Measurements from ENCODE around the gene FRMD1.

FRMD1 gene

DNA sequence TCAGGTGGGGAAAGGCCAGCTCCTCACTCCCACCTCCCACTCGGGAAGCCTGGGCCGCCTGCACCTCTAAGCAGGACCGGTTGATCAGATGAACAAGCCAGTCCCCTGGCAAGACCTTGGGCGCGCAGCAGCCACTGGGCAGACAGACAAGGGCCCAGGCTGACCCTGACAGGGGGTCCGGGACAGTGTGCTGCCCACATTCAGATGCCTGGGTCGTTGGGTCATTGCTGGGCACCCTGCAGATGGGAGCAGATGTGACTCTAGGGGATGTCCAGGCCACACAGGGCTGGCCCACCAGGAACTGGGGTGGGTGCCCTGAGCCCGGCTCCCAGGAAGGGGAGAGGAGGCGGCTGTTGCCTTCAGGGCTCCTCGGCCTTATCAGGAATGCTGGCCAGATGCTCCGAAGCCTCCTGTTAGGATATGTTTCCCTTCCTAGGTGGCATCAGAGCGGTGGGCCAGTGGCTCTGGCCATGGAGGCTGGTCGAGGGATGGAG, 17.3 kb upstream of the FRMD1 start:
- H3K4me1 ChIP-seq (ENCODE audit: control insufficient read depth in 5 of 5, insufficient read depth in 5 of 5, low read length in 5 of 5) = peaks cover 0 to 3% (median 0%) of the 10 kb centered on the region in 5 donors

GRCh38 chr6:168095716-168096250, 16.8 kb upstream of the FRMD1 start:
- Histone ChIP-seq H3K9me3 (ENCODE audit: control insufficient read depth in 5 of 5, low read length in 5 of 5) (peaks cover 0 to 8% (median 3%) of the 10 kb centered on the region in 5 donors), H3K27me3 (ENCODE audit: control insufficient read depth in 5 of 5, insufficient read depth in 4 of 5, low read length in 5 of 5) (peaks cover 16 to 26% (median 21%) of the 10 kb centered on the region in 5 donors), H3K4me1 (ENCODE audit: control insufficient read depth in 5 of 5, insufficient read depth in 5 of 5, low read length in 5 of 5) (no peaks in the 10 kb centered on the region), H3K4me3 (ENCODE audit: low read depth in 1 of 5, low read length in 5 of 5) (no peak overlapping the region), H3K27ac (ENCODE audit: low read depth, low read length) (no peak overlapping the region), H3K36me3 (ENCODE audit: control insufficient read depth in 5 of 5, insufficient read depth in 5 of 5, low read length in 5 of 5) (no peaks in the 10 kb centered on the region), H3K9ac (ENCODE audit: low read length in 5 of 5) (no peak overlapping the region)

More for the DNA sequence above, 17.3 kb upstream of the FRMD1 start:
- H3K9ac ChIP-seq (ENCODE audit: low read length in 5 of 5) = no peak overlapping the region
- H3K27ac ChIP-seq (ENCODE audit: low read depth, low read length) = no peak overlapping the region
- no peaks in the 10 kb centered on the region for H3K36me3 ChIP-seq (ENCODE audit: control insufficient read depth in 5 of 5, insufficient read depth in 5 of 5, low read length in 5 of 5)
- no peak overlapping the region for H3K4me3 ChIP-seq (ENCODE audit: low read depth in 1 of 5, low read length in 5 of 5)
- peaks cover 19 to 29% (median 21%) of the 10 kb centered on the region in 5 donors for H3K27me3 ChIP-seq (ENCODE audit: control insufficient read depth in 5 of 5, insufficient read depth in 4 of 5, low read length in 5 of 5)
- peaks cover 0 to 8% (median 3%) of the 10 kb centered on the region in 5 donors for H3K9me3 ChIP-seq (ENCODE audit: control insufficient read depth in 5 of 5, low read length in 5 of 5)

DNA sequence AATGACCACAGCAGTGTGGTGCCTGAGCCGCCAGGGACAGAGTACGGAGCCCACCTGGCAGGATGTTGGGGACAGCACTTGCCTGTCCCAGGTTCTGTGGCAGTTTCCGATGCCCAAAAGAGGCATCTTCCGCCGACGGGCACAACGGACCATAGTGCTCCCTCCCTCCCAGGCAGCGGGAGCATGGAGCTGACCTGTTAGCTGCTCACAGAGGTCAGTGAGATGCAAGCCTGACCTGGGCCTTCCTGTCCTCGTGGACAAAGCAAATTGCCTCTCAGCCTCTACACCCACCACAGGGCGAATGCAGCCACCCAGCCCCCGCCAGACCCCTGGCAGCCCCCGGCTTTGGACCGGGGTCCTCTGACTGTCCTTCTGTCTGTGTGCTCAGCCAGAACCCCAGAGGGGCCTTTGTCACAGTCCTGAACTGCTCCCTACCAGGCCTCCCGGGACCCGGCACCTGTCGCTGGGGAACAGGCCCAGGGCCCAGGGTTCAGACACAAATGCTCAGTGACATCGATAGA, 16.2 kb upstream of the FRMD1 start:
- H3K36me3 ChIP-seq (ENCODE audit: control insufficient read depth in 5 of 5, insufficient read depth in 5 of 5, low read length in 5 of 5) = no peaks in the 10 kb centered on the region
- no peak overlapping the region for H3K9ac ChIP-seq (ENCODE audit: low read length in 5 of 5)
- no peak overlapping the region for H3K4me3 ChIP-seq (ENCODE audit: low read depth in 1 of 5, low read length in 5 of 5)
- H3K4me1 ChIP-seq (ENCODE audit: control insufficient read depth in 5 of 5, insufficient read depth in 5 of 5, low read length in 5 of 5) = no peaks in the 10 kb centered on the region
- peaks cover 11 to 20% (median 15%) of the 10 kb centered on the region in 5 donors for H3K27me3 ChIP-seq (ENCODE audit: control insufficient read depth in 5 of 5, insufficient read depth in 4 of 5, low read length in 5 of 5)
- no peak overlapping the region for H3K27ac ChIP-seq (ENCODE audit: low read depth, low read length)
- H3K9me3 ChIP-seq (ENCODE audit: control insufficient read depth in 5 of 5, low read length in 5 of 5) = peaks cover 0 to 8% (median 3%) of the 10 kb centered on the region in 5 donors

DNA sequence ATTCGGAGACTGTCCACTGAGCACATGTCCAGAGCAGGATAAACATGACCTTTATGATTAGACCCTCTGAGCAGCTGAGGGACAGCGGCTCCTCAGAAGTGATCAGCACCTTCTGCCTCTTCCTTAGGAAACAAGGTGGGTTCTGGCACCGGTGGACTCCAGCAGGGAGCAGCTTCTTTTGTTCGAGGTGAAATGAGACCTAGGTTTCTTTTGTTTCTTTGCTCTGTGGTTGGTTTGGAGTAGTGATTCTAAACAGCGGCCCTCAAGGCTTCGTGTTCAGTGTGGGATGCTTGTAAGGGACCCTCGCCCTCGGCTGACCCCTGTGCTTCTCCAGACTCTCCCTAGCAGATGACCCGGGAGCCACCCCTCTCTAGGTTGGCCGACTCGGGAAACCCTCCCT, 14.6 kb upstream of the FRMD1 start:
- Histone ChIP-seq H3K9me3 (ENCODE audit: control insufficient read depth in 5 of 5, low read length in 5 of 5) (peaks cover 0 to 8% (median 3%) of the 10 kb centered on the region in 5 donors), H3K9ac (ENCODE audit: low read length in 5 of 5) (no peak overlapping the region), H3K27me3 (ENCODE audit: control insufficient read depth in 5 of 5, insufficient read depth in 4 of 5, low read length in 5 of 5) (peaks cover 0 to 8% (median 7%) of the 10 kb centered on the region in 5 donors), H3K36me3 (ENCODE audit: control insufficient read depth in 5 of 5, insufficient read depth in 5 of 5, low read length in 5 of 5) (no peaks in the 10 kb centered on the region), H3K27ac (ENCODE audit: low read depth, low read length) (no peak overlapping the region), H3K4me1 (ENCODE audit: control insufficient read depth in 5 of 5, insufficient read depth in 5 of 5, low read length in 5 of 5) (peaks cover 0 to 1% (median 0%) of the 10 kb centered on the region in 5 donors), H3K4me3 (ENCODE audit: low read depth in 1 of 5, low read length in 5 of 5) (no peak overlapping the region)

DNA sequence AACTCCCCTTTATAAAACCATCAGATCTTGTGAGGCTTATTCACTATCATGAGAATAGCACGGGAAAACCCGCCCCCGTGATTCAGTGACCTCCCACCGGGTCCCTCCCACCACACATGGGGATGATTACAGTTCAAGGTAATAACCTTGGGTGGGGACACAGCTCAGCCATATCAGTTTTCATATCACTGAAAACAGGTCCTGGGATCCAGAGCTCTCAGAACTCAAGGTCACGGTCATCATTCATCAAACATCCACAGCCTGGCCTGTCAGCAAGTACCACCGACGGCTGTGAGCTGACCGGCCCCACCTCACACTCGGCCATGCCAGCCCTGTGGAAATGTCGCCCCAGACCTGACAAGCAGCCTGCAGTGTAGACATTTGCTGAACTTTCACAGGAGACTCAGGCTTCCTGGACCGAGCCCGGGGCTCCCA, 14.1 kb upstream of the FRMD1 start:
- Histone ChIP-seq H3K9me3 (ENCODE audit: control insufficient read depth in 5 of 5, low read length in 5 of 5) (peaks cover 0 to 8% (median 3%) of the 10 kb centered on the region in 5 donors), H3K27ac (ENCODE audit: low read depth, low read length) (no peak overlapping the region), H3K27me3 (ENCODE audit: control insufficient read depth in 5 of 5, insufficient read depth in 4 of 5, low read length in 5 of 5) (peaks cover 0 to 7% (median 4%) of the 10 kb centered on the region in 5 donors), H3K9ac (ENCODE audit: low read length in 5 of 5) (no peak overlapping the region), H3K36me3 (ENCODE audit: control insufficient read depth in 5 of 5, insufficient read depth in 5 of 5, low read length in 5 of 5) (no peaks in the 10 kb centered on the region), H3K4me1 (ENCODE audit: control insufficient read depth in 5 of 5, insufficient read depth in 5 of 5, low read length in 5 of 5) (peaks cover 0 to 7% (median 5%) of the 10 kb centered on the region in 5 donors), H3K4me3 (ENCODE audit: low read depth in 1 of 5, low read length in 5 of 5) (no peak overlapping the region)

- Histone ChIP-seq H3K9ac (ENCODE audit: low read length in 5 of 5) (no peak overlapping the region), H3K27ac (ENCODE audit: low read depth, low read length) (no peak overlapping the region), H3K4me1 (ENCODE audit: control insufficient read depth in 5 of 5, insufficient read depth in 5 of 5, low read length in 5 of 5) (peaks cover 0 to 12% (median 8%) of the 10 kb centered on the region in 5 donors), H3K36me3 (ENCODE audit: control insufficient read depth in 5 of 5, insufficient read depth in 5 of 5, low read length in 5 of 5) (no peaks in the 10 kb centered on the region), H3K27me3 (ENCODE audit: control insufficient read depth in 5 of 5, insufficient read depth in 4 of 5, low read length in 5 of 5) (peaks cover 0 to 7% (median 4%) of the 10 kb centered on the region in 5 donors), H3K9me3 (ENCODE audit: control insufficient read depth in 5 of 5, low read length in 5 of 5) (peaks cover 0 to 8% (median 3%) of the 10 kb centered on the region in 5 donors), H3K4me3 (ENCODE audit: low read depth in 1 of 5, low read length in 5 of 5) (no peak overlapping the region)
Observed at GRCh38 chr6:168092541-168092940, 13.5 kb upstream of the FRMD1 start.

GRCh38 chr6:168091381-168092264, 12.6 kb upstream of the FRMD1 start:
- no peaks in the 10 kb centered on the region for H3K36me3 ChIP-seq (ENCODE audit: control insufficient read depth in 5 of 5, insufficient read depth in 5 of 5, low read length in 5 of 5)
- peaks cover 0 to 4% (median 0%) of the 10 kb centered on the region in 5 donors for H3K27me3 ChIP-seq (ENCODE audit: control insufficient read depth in 5 of 5, insufficient read depth in 4 of 5, low read length in 5 of 5)
- H3K9ac ChIP-seq (ENCODE audit: low read length in 5 of 5) = no peak overlapping the region
- peaks cover 0 to 8% (median 3%) of the 10 kb centered on the region in 5 donors for H3K9me3 ChIP-seq (ENCODE audit: control insufficient read depth in 5 of 5, low read length in 5 of 5)
- H3K4me1 ChIP-seq (ENCODE audit: control insufficient read depth in 5 of 5, insufficient read depth in 5 of 5, low read length in 5 of 5) = peaks cover 0 to 12% (median 8%) of the 10 kb centered on the region in 5 donors
- no peak overlapping the region for H3K27ac ChIP-seq (ENCODE audit: low read depth, low read length)
- no peak overlapping the region for H3K4me3 ChIP-seq (ENCODE audit: low read depth in 1 of 5, low read length in 5 of 5)

DNA sequence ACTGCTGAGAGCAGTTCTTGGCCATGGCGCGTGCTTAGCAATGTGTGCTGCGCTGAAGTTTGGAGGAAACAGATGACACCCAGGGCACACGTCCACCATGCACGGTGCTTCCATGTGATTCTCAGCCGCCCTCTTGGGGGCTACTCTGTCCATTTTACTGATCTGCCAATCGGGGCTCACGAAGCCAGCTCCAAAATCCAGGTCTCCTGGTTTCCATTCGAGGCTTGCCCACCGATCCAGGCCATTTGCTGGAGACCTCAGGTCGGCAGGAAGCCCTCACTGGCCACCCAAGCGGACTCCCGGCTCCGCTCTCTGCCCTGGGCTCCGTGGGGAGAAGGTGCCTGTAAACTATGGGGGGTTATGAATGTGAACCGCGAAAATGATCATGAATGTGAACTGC, 11.7 kb upstream of the FRMD1 start:
- peaks cover 0 to 12% (median 8%) of the 10 kb centered on the region in 5 donors for H3K4me1 ChIP-seq (ENCODE audit: control insufficient read depth in 5 of 5, insufficient read depth in 5 of 5, low read length in 5 of 5)
- H3K9ac ChIP-seq (ENCODE audit: low read length in 5 of 5) = no peak overlapping the region
- H3K9me3 ChIP-seq (ENCODE audit: control insufficient read depth in 5 of 5, low read length in 5 of 5) = peaks cover 0 to 8% (median 3%) of the 10 kb centered on the region in 5 donors
- H3K36me3 ChIP-seq (ENCODE audit: control insufficient read depth in 5 of 5, insufficient read depth in 5 of 5, low read length in 5 of 5) = no peaks in the 10 kb centered on the region
- H3K27me3 ChIP-seq (ENCODE audit: control insufficient read depth in 5 of 5, insufficient read depth in 4 of 5, low read length in 5 of 5) = peaks cover 0 to 4% (median 0%) of the 10 kb centered on the region in 5 donors
- H3K27ac ChIP-seq (ENCODE audit: low read depth, low read length) = no peak overlapping the region
- no peak overlapping the region for H3K4me3 ChIP-seq (ENCODE audit: low read depth in 1 of 5, low read length in 5 of 5)

DNA sequence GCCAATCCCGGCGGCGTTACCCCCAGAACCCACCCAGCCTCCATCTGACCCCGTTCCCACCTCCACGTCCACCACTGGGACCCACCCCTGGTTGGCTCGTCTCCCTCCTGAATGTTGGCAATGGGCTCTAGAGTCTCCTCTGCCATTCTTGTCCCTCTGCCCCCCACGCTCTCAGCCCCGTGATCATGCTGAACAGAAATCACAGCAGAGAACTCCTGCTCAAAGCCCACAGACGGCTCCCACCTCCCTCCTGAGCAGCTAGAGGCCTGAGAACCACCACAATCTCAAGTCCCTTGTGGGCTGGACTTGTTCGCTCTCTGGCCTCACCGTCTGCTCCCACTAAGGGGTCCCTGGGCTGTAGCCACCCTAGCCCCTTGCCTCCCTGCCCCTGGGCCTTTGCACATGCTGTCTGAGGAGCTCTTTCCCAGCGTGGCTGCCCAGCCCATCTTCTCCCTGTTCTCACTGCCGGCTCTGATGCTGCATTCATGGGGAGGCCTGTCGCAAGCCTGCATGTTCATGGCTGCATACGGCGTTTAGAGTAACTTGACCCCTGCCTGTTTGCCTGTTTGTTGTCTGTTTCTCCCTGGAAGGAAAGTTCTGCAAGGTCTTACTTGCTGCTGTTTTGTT, 11.2 kb upstream of the FRMD1 start:
- no peak overlapping the region for H3K4me3 ChIP-seq (ENCODE audit: low read depth in 1 of 5, low read length in 5 of 5)
- no peak overlapping the region for H3K27ac ChIP-seq (ENCODE audit: low read depth, low read length)
- H3K9ac ChIP-seq (ENCODE audit: low read length in 5 of 5) = no peak overlapping the region
- H3K4me1 ChIP-seq (ENCODE audit: control insufficient read depth in 5 of 5, insufficient read depth in 5 of 5, low read length in 5 of 5) = peaks cover 0 to 12% (median 8%) of the 10 kb centered on the region in 5 donors
- no peaks in the 10 kb centered on the region for H3K36me3 ChIP-seq (ENCODE audit: control insufficient read depth in 5 of 5, insufficient read depth in 5 of 5, low read length in 5 of 5)
- H3K27me3 ChIP-seq (ENCODE audit: control insufficient read depth in 5 of 5, insufficient read depth in 4 of 5, low read length in 5 of 5) = peaks cover 0 to 4% (median 0%) of the 10 kb centered on the region in 5 donors
- H3K9me3 ChIP-seq (ENCODE audit: control insufficient read depth in 5 of 5, low read length in 5 of 5) = peaks cover 0 to 8% (median 3%) of the 10 kb centered on the region in 5 donors
